ENCODE measurements around the gene CORIN. TPM values are rescaled to one million over a fixed set of nuclear protein-coding genes. Genes with fewer than 3 reads are reported as not detected.

Gene CORIN
- total RNA-seq, 1 experiment from 2014 or later: 3.5 TPM

DNA sequence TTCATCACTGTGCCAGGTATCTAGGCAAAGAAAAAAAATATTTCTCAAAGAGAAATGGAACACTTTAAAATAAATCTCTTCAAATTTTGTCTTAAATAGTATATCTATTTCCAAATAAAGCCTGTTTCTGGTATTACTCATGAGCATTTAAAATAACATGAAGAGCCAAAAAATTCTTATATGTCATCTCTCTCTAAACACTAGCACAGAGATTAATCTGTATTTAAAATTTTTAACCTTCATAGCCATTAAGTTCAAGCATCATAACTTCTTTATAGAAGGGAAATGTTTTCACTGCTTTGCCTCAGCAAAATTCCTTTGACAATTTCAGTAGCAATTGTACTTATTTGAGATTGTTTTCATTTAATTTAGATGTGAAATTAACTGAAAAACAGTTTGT is 5.1 kb upstream of the CORIN start:
- TF ChIP-seq FOSL1 (IDR thresholded peaks at IDR 0.05; ENCODE audit: low read depth) (no peak), CEBPB (IDR thresholded peaks at IDR 0.05; ENCODE audit: low read depth) (no peak), RAD21 (IDR thresholded peaks at IDR 0.05; ENCODE audit: low read depth) (no peak), EGR1 (IDR thresholded peaks at IDR 0.05; ENCODE audit: low read depth) (no peak), SP1 (IDR thresholded peaks at IDR 0.05; ENCODE audit: low read depth) (no peak), ZFX (IDR thresholded peaks at IDR 0.05) (no peak), SRF (IDR thresholded peaks at IDR 0.05; ENCODE audit: low read depth) (no peak), JUND (IDR thresholded peaks at IDR 0.05) (no peak), ELF1 (IDR thresholded peaks at IDR 0.05; ENCODE audit: borderline replicate concordance, low read depth) (no peak), POLR2AphosphoS5 (IDR thresholded peaks at IDR 0.05; ENCODE audit: low read depth, low read length) (no peak), TCF7L2 (IDR thresholded peaks at IDR 0.05; ENCODE audit: borderline replicate concordance, extremely low read depth, insufficient read depth, insufficient read length) (no peak), EZH2 (IDR thresholded peaks at IDR 0.05) (no peak)
- TF ChIP-seq, protein P1, sequence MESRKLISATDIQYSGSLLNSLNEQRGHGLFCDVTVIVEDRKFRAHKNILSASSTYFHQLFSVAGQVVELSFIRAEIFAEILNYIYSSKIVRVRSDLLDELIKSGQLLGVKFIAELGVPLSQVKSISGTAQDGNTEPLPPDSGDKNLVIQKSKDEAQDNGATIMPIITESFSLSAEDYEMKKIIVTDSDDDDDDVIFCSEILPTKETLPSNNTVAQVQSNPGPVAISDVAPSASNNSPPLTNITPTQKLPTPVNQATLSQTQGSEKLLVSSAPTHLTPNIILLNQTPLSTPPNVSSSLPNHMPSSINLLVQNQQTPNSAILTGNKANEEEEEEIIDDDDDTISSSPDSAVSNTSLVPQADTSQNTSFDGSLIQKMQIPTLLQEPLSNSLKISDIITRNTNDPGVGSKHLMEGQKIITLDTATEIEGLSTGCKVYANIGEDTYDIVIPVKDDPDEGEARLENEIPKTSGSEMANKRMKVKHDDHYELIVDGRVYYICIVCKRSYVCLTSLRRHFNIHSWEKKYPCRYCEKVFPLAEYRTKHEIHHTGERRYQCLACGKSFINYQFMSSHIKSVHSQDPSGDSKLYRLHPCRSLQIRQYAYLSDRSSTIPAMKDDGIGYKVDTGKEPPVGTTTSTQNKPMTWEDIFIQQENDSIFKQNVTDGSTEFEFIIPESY (IDR thresholded peaks at IDR 0.05; ENCODE audit: extremely low read depth, insufficient replicate concordance, low read length): no peak
- TF ChIP-seq, protein P2, sequence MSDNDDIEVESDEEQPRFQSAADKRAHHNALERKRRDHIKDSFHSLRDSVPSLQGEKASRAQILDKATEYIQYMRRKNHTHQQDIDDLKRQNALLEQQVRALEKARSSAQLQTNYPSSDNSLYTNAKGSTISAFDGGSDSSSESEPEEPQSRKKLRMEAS (IDR thresholded peaks at IDR 0.05): no peak
- TF ChIP-seq, protein P3, sequence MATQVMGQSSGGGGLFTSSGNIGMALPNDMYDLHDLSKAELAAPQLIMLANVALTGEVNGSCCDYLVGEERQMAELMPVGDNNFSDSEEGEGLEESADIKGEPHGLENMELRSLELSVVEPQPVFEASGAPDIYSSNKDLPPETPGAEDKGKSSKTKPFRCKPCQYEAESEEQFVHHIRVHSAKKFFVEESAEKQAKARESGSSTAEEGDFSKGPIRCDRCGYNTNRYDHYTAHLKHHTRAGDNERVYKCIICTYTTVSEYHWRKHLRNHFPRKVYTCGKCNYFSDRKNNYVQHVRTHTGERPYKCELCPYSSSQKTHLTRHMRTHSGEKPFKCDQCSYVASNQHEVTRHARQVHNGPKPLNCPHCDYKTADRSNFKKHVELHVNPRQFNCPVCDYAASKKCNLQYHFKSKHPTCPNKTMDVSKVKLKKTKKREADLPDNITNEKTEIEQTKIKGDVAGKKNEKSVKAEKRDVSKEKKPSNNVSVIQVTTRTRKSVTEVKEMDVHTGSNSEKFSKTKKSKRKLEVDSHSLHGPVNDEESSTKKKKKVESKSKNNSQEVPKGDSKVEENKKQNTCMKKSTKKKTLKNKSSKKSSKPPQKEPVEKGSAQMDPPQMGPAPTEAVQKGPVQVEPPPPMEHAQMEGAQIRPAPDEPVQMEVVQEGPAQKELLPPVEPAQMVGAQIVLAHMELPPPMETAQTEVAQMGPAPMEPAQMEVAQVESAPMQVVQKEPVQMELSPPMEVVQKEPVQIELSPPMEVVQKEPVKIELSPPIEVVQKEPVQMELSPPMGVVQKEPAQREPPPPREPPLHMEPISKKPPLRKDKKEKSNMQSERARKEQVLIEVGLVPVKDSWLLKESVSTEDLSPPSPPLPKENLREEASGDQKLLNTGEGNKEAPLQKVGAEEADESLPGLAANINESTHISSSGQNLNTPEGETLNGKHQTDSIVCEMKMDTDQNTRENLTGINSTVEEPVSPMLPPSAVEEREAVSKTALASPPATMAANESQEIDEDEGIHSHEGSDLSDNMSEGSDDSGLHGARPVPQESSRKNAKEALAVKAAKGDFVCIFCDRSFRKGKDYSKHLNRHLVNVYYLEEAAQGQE (IDR thresholded peaks at IDR 0.05; ENCODE audit: low read depth): no peak
- Histone ChIP-seq H3K9me2 (ENCODE audit: insufficient read depth) (no peaks in the 10 kb centered on the region; the same call in 1 of the 2 replicates), H3K79me2 (ENCODE audit: insufficient read depth, low read length) (no peaks in the 10 kb centered on the region), H3K27ac (ENCODE audit: low read depth, low read length) (no peak overlapping the region), H3K27me3 (ENCODE audit: insufficient read depth, low read length) (no peaks in the 10 kb centered on the region), H3K9ac (ENCODE audit: low read length) (no peak overlapping the region), H4K20me1 (ENCODE audit: insufficient read depth) (no peaks in the 10 kb centered on the region), H3K4me1 (ENCODE audit: control insufficient read depth in 1 of 2, insufficient read depth in 2 of 2, low read length in 2 of 2) (no peaks in the 10 kb centered on the region), H2AFZ (ENCODE audit: low read depth, low read length, poor library complexity, severe bottlenecking) (no peak overlapping the region), H3K4me2 (ENCODE audit: low read length) (no peak overlapping the region), H3K9me3 (ENCODE audit: control insufficient read depth in 1 of 2, insufficient read depth in 1 of 2, low read depth in 1 of 2, low read length in 2 of 2) (no peaks in the 10 kb centered on the region), H3K36me3 (ENCODE audit: control insufficient read depth in 1 of 2, insufficient read depth in 2 of 2, low read length in 2 of 2) (peaks cover 7 to 16% of the 10 kb centered on the region in 2 experiments; a peak in 2 of 4 replicates), H3K4me3 (replicated peaks in 1 of 2; ENCODE audit: low read depth in 1 of 2, low read length in 2 of 2) (no peak overlapping the region)
- DNase-seq (ENCODE audit: low read depth, low spot score) (no peak), ATAC-seq (no peak)
- no TSS peak for BruUV-seq (replicated peaks)
- ChIA-PET CTCF (no interaction called here), POLR2A (no interaction called here), RAD21 (ENCODE audit: low non-redundant PET in 1 of 2, low total read pairs in 2 of 2, uncharacterized antibody in 2 of 2, unreplicated experiment in 2 of 2) (no interaction called here)
- intact Hi-C loops (cut with micrococcal nuclease): no loop called here

Measured in HCT116 (cell line).